GM23248 (cell line): ENCODE measurements around the gene RNF166. TPM values are rescaled to one million over a fixed set of nuclear protein-coding genes. Genes with fewer than 3 reads are reported as not detected.

ENCODE experiments used
- DNase-seq: peaks from one replicate; pipeline ENCODE4 v3.0.0-alpha.2; 2015
- H2AFZ ChIP-seq: fragments of 200-600 bp; sonication (generic); 2 replicates; pipeline ENCODE4 v1.6.1; 2016; ENCODE audit warnings: antibody characterized with exemption
- H3F3A ChIP-seq: fragments of 200-600 bp; sonication (generic); 2 replicates; pipeline ENCODE4 v1.6.1; 2016; ENCODE audit warnings: mild to moderate bottlenecking, antibody characterized with exemption, mixed run types; ENCODE audit not compliant: insufficient read depth
- H3K27ac ChIP-seq: fragments of 200-600 bp; sonication (generic); 2 replicates; pipeline ENCODE4 v1.5.1; 2016; ENCODE audit warnings: mild to moderate bottlenecking
- H3K27me3 ChIP-seq: fragments of 200-600 bp; sonication (generic); replicated peaks from 2 replicates; pipeline ENCODE4 v1.6.1; 2016; ENCODE audit warnings: mild to moderate bottlenecking; ENCODE audit not compliant: insufficient read depth
- H3K36me3 ChIP-seq: fragments of 200-600 bp; sonication (generic); 2 replicates; pipeline ENCODE4 v1.6.1; 2016; ENCODE audit warnings: low read depth, mild to moderate bottlenecking
- H3K4me1 ChIP-seq: fragments of 200-600 bp; sonication (generic); 2 replicates; pipeline ENCODE4 v1.6.1; 2016; ENCODE audit warnings: mild to moderate bottlenecking; ENCODE audit not compliant: insufficient read depth
- H3K4me2 ChIP-seq: fragments of 200-600 bp; sonication (generic); one replicate; pipeline ENCODE4 v1.6.1; 2016; ENCODE audit warnings: mild to moderate bottlenecking; ENCODE audit not compliant: unreplicated experiment
- H3K4me3 ChIP-seq: fragments of 200-600 bp; sonication (generic); 2 replicates; pipeline ENCODE4 v1.5.1; 2016; ENCODE audit warnings: mild to moderate bottlenecking
- H3K79me2 ChIP-seq: fragments of 200-600 bp; sonication (generic); 2 replicates; pipeline ENCODE4 v1.6.1; 2016; ENCODE audit warnings: mild to moderate bottlenecking; ENCODE audit not compliant: insufficient read depth
- H3K9ac ChIP-seq: fragments of 200-600 bp; sonication (generic); 2 replicates; pipeline ENCODE4 v1.6.1; 2016; ENCODE audit warnings: mild to moderate bottlenecking
- H3K9me2 ChIP-seq: fragments of 200-600 bp; sonication (generic); 2 replicates; pipeline ENCODE4 v1.6.1; 2016; ENCODE audit warnings: mixed run types, mild to moderate bottlenecking, moderate library complexity; ENCODE audit not compliant: insufficient read depth
- H3K9me3 ChIP-seq: fragments of 200-600 bp; sonication (generic); one replicate; pipeline ENCODE4 v1.6.1; 2017; ENCODE audit warnings: low read depth
- H4K20me1 ChIP-seq: fragments of 200-600 bp; sonication (generic); 2 replicates; pipeline ENCODE4 v1.6.0; 2016; ENCODE audit not compliant: insufficient read depth
- EZH2 ChIP-seq: fragments of 200-600 bp; sonication (generic); IDR thresholded peaks from 2 replicates; pipeline ENCODE4 v1.6.1; 2018; ENCODE audit warnings: antibody characterized with exemption, mild to moderate bottlenecking; ENCODE audit not compliant: insufficient read depth, poor library complexity, severe bottlenecking
- EZH2phosphoT487 ChIP-seq: fragments of 200-600 bp; sonication (generic); IDR thresholded peaks from 2 replicates; pipeline ENCODE4 v1.6.1; 2018; ENCODE audit warnings: antibody characterized with exemption, moderate library complexity, mild to moderate bottlenecking, low read depth; ENCODE audit not compliant: insufficient read depth
- WGBS, 2 experiments: methylation state at CpG; one replicate each; pipeline ENCODE4 v1.1.6; 2015 to 2017; ENCODE audit warnings: low lambda C conversion rate in 2 of 2, low coverage in 1 of 2; ENCODE audit errors: missing lambda C conversion rate in 2 of 2; 5-methylcytosine and 5-hydroxymethylcytosine counted together
- in situ Hi-C: fragments of 300-500 bp; cut with MboI; formaldehyde crosslinking; loops from 2 replicates; pipeline ENCODE4 v1.15.0; 2020
- polyA plus RNA-seq: library from polyadenylated mRNA; unstranded; fragments of >200 nt; fragmentation: Nextera tagmentation; extraction: Ambion mirVana; gene quantifications from 2 replicates; pipeline ENCODE4 v1.2.1, GENCODE V29; 2016
- total RNA-seq: library from RNA; depleted of rRNA; stranded (reverse); fragments of >200 nt; shearing (Covaris generic); gene quantifications from 2 replicates; pipeline ENCODE4 v1.2.3, GENCODE V29; 2014

The RNF166 gene
- total and polyA plus RNA-seq, 2 experiments from 2014 or later, result 8.9 to 14.6 TPM

- Histone ChIP-seq H3K9ac (no peak overlapping the region), H3K27me3 (peaks cover 4% of the 10 kb centered on the region; the same call in 1 of the 2 replicates), H3F3A (no peaks in the 10 kb centered on the region), H3K79me2 (no peaks in the 10 kb centered on the region), H3K4me1 (no peaks in the 10 kb centered on the region), H3K9me2 (no peaks in the 10 kb centered on the region), H4K20me1 (no peaks in the 10 kb centered on the region), H3K4me3 (no peak overlapping the region), H3K9me3 (no peaks in the 10 kb centered on the region), H3K36me3 (no peaks in the 10 kb centered on the region), H3K27ac (no peak overlapping the region), H3K4me2 (no peak overlapping the region), H2AFZ (no peak overlapping the region)
- DNase-seq, result no peak
- in situ Hi-C loops, result no loop called here
- 79 to 80% methylated on average over 10 of the region's 10 CpGs for WGBS, 2 experiments
- no peak for TF ChIP-seq EZH2
- no peak for TF ChIP-seq EZH2phosphoT487
Observed at GRCh38 chr16:88692861-88693260, 13.3 kb downstream of the RNF166 start.

GRCh38 chr16:88691924-88692560 is 14.2 kb downstream of the RNF166 start:
- Histone ChIP-seq H3K27ac (no peak overlapping the region), H3K4me3 (no peak overlapping the region), H3F3A (no peaks in the 10 kb centered on the region), H3K79me2 (no peaks in the 10 kb centered on the region), H3K36me3 (no peaks in the 10 kb centered on the region), H2AFZ (no peak overlapping the region), H3K9me3 (no peaks in the 10 kb centered on the region), H4K20me1 (no peaks in the 10 kb centered on the region), H3K4me1 (no peaks in the 10 kb centered on the region), H3K9me2 (no peaks in the 10 kb centered on the region), H3K27me3 (peaks cover 10% of the 10 kb centered on the region), H3K9ac (no peak overlapping the region), H3K4me2 (no peak overlapping the region)
- WGBS, 2 experiments, result 79 to 82% methylated on average over 20 to 26 of the region's 26 CpGs
- in situ Hi-C loops, result no loop called here
- DNase-seq, result no peak
- TF ChIP-seq EZH2, result no peak

GRCh38 chr16:88691129-88691813 is 14.9 kb downstream of the RNF166 start:
- WGBS, 2 experiments, result 85 to 89% methylated on average over 33 of the region's 33 CpGs
- H3F3A ChIP-seq, result no peaks in the 10 kb centered on the region
- no peak overlapping the region for H3K9ac ChIP-seq
- no peak overlapping the region for H3K4me2 ChIP-seq
- no peaks in the 10 kb centered on the region for H3K9me3 ChIP-seq
- no peak for DNase-seq
- H3K9me2 ChIP-seq, result no peaks in the 10 kb centered on the region
- peaks cover 10% of the 10 kb centered on the region for H3K27me3 ChIP-seq
- in situ Hi-C loops, result no loop called here
- H4K20me1 ChIP-seq, result no peaks in the 10 kb centered on the region
- H3K36me3 ChIP-seq, result no peaks in the 10 kb centered on the region
- H3K4me1 ChIP-seq, result no peaks in the 10 kb centered on the region
- H3K79me2 ChIP-seq, result no peaks in the 10 kb centered on the region
- no peak overlapping the region for H2AFZ ChIP-seq
- no peak for TF ChIP-seq EZH2
- no peak for TF ChIP-seq EZH2phosphoT487
- no peak overlapping the region for H3K4me3 ChIP-seq
- H3K27ac ChIP-seq, result no peak overlapping the region

- Histone ChIP-seq H3K4me3 (no peak overlapping the region), H3K9me3 (no peaks in the 10 kb centered on the region), H3K4me1 (no peaks in the 10 kb centered on the region), H3K9me2 (no peaks in the 10 kb centered on the region), H3K79me2 (no peaks in the 10 kb centered on the region), H3F3A (no peaks in the 10 kb centered on the region), H3K36me3 (no peaks in the 10 kb centered on the region), H2AFZ (no peak overlapping the region), H3K9ac (no peak overlapping the region), H3K27ac (no peak overlapping the region), H3K4me2 (no peak overlapping the region), H4K20me1 (no peaks in the 10 kb centered on the region), H3K27me3 (peaks cover 15% of the 10 kb centered on the region)
- in situ Hi-C loops, result no loop called here
- WGBS, 2 experiments, result 79 to 82% methylated on average over 20 to 21 of the region's 21 CpGs
- TF ChIP-seq EZH2, result no peak
- no peak for TF ChIP-seq EZH2phosphoT487
- DNase-seq, result no peak
Observed at GRCh38 chr16:88690341-88691128, 15.7 kb downstream of the RNF166 start.
